Smooth muscle cell (in vitro differentiated cells): ENCODE results near the gene WDR91. TPM values are rescaled to one million over a fixed set of nuclear protein-coding genes. Genes with fewer than 3 reads are reported as not detected.

Experiments used
- DNase-seq: peaks from one replicate; lab custom pipeline; 2025; ENCODE audit not compliant: unreplicated experiment; lab: John Stamatoyannopoulos, UW
- H2AFZ ChIP-seq: fragments of 200-600 bp; sonication (generic); 2 replicates; pipeline ENCODE4 v1.6.0; 2016; ENCODE audit warnings: antibody characterized with exemption, low read depth, mild to moderate bottlenecking
- H3F3A ChIP-seq: fragments of 200-600 bp; sonication (generic); 2 replicates; pipeline ENCODE4 v1.6.0; 2017; ENCODE audit warnings: antibody characterized with exemption, low read depth
- H3K27ac ChIP-seq: fragments of 200-600 bp; sonication (generic); 2 replicates; pipeline ENCODE4 v1.5.1; 2016; ENCODE audit warnings: low read depth, mild to moderate bottlenecking
- H3K27me3 ChIP-seq: fragments of 200-600 bp; sonication (generic); 2 replicates; pipeline ENCODE4 v1.6.1; 2016; ENCODE audit warnings: low read depth, mild to moderate bottlenecking
- H3K36me3 ChIP-seq: fragments of 200-600 bp; sonication (generic); 2 replicates; pipeline ENCODE4 v1.5.1; 2016; ENCODE audit warnings: low read depth
- H3K4me1 ChIP-seq: fragments of 200-600 bp; sonication (generic); 2 replicates; pipeline ENCODE4 v1.5.1; 2016; ENCODE audit warnings: low read depth
- H3K4me2 ChIP-seq: fragments of 200-600 bp; sonication (generic); 2 replicates; pipeline ENCODE4 v1.6.0; 2016; ENCODE audit warnings: mild to moderate bottlenecking
- H3K4me3 ChIP-seq: fragments of 200-600 bp; sonication (generic); 2 replicates; pipeline ENCODE4 v1.5.1; 2016; ENCODE audit warnings: mild to moderate bottlenecking
- H3K79me2 ChIP-seq: fragments of 200-600 bp; sonication (generic); 2 replicates; pipeline ENCODE4 v1.6.0; 2016; ENCODE audit warnings: low read depth, mild to moderate bottlenecking
- H3K9ac ChIP-seq: fragments of 200-600 bp; sonication (generic); 2 replicates; pipeline ENCODE4 v1.6.0; 2016; ENCODE audit warnings: low read depth
- H3K9me3 ChIP-seq: fragments of 200-600 bp; sonication (generic); replicated peaks from 2 replicates; pipeline ENCODE4 v1.5.1; 2016; ENCODE audit warnings: low read depth
- H4K20me1 ChIP-seq: fragments of 200-600 bp; sonication (generic); 2 replicates; pipeline ENCODE4 v1.6.0; 2016; ENCODE audit warnings: low read depth
- CTCF ChIP-seq: fragments of 200-600 bp; sonication (generic); IDR thresholded peaks from 2 replicates; pipeline ENCODE4 v1.5.1; 2017; ENCODE audit warnings: borderline replicate concordance, mild to moderate bottlenecking, antibody characterized with exemption; ENCODE audit not compliant: insufficient read depth, poor library complexity, severe bottlenecking
- WGBS: methylation state at CpG from one replicate; pipeline ENCODE4 v1.1.7; 2016; ENCODE audit warnings: low lambda C conversion rate; 5-methylcytosine and 5-hydroxymethylcytosine counted together
- polyA plus RNA-seq: library from polyadenylated mRNA; unstranded; fragments of >200 nt; fragmentation: Nextera tagmentation; extraction: Ambion mirVana; gene quantifications from 2 replicates; pipeline ENCODE4 v1.2.1, GENCODE V29; 2016
- total RNA-seq: library from RNA; depleted of rRNA; stranded (reverse); fragments of >200 nt; gene quantifications from 2 replicates; pipeline ENCODE4 v1.2.3, GENCODE V29; 2014

Gene WDR91
- total and polyA plus RNA-seq, 2 experiments from 2014 or later: 6.6 to 6.8 TPM

GRCh38 chr7:135170274-135170997, 40.9 kb downstream of the WDR91 start, which contains the start of gene CYREN:
CYREN (minus strand) TSS chr7:135170707; CDS start chr7:135168922, 1,785 bp downstream.
- H3K4me1 ChIP-seq: peaks cover 14% of the 10 kb centered on the region
- peak within 1 kb of the TSS; percentile 34 for H2AFZ ChIP-seq
- peak within 1 kb of the TSS; percentile 98 for H3K4me2 ChIP-seq
- H3K4me3 ChIP-seq: peak within 1 kb of the TSS; percentile 73
- peak; percentile 58 for DNase-seq
- H3K79me2 ChIP-seq: peaks cover 18% of the 10 kb centered on the region
- peak within 1 kb of the TSS; percentile 80 for H3K9ac ChIP-seq
- WGBS: under 1% methylated on average over 55 of the region's 77 CpGs
- no peaks in the 10 kb centered on the region for H3K27me3 ChIP-seq
- no peaks in the 10 kb centered on the region for H3K36me3 ChIP-seq
- peaks cover 6% of the 10 kb centered on the region for H4K20me1 ChIP-seq
- peak within 1 kb of the TSS; percentile 91 for H3K27ac ChIP-seq
- peaks cover 3% of the 10 kb centered on the region for H3F3A ChIP-seq
- TF ChIP-seq CTCF: peak; percentile 55
- H3K9me3 ChIP-seq: no peaks in the 10 kb centered on the region

DNA sequence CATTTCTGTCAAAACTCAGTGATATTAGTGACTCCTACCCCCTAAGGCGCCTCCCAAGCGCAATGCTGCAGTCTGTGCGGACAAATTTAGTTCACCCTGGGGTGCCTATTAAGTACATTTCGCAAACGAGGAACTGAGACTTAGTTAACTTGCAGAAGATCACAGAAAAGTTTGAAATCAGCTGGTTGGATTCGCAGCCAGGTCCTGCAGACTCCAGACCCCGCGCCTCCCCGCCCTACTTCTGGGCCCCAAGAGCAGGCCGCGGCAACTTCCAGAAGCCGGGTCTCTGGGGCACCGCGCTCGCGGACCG, 41.4 kb downstream of the WDR91 start:
- peaks cover 14% of the 10 kb centered on the region for H3K4me1 ChIP-seq
- peaks cover 6% of the 10 kb centered on the region for H4K20me1 ChIP-seq
- peak overlapping the region; percentile 73 for H3K4me3 ChIP-seq
- H3K9ac ChIP-seq: peak overlapping the region; percentile 80
- no peaks in the 10 kb centered on the region for H3K36me3 ChIP-seq
- peaks cover 3% of the 10 kb centered on the region for H3F3A ChIP-seq
- no peak for DNase-seq
- TF ChIP-seq CTCF: no peak
- H3K27ac ChIP-seq: peak overlapping the region; percentile 91
- H3K9me3 ChIP-seq: no peaks in the 10 kb centered on the region
- H3K4me2 ChIP-seq: peak overlapping the region; percentile 98
- H3K79me2 ChIP-seq: peaks cover 18% of the 10 kb centered on the region
- H3K27me3 ChIP-seq: no peaks in the 10 kb centered on the region
- WGBS: 3% methylated on average over 17 of the region's 17 CpGs
- no peak overlapping the region for H2AFZ ChIP-seq

DNA sequence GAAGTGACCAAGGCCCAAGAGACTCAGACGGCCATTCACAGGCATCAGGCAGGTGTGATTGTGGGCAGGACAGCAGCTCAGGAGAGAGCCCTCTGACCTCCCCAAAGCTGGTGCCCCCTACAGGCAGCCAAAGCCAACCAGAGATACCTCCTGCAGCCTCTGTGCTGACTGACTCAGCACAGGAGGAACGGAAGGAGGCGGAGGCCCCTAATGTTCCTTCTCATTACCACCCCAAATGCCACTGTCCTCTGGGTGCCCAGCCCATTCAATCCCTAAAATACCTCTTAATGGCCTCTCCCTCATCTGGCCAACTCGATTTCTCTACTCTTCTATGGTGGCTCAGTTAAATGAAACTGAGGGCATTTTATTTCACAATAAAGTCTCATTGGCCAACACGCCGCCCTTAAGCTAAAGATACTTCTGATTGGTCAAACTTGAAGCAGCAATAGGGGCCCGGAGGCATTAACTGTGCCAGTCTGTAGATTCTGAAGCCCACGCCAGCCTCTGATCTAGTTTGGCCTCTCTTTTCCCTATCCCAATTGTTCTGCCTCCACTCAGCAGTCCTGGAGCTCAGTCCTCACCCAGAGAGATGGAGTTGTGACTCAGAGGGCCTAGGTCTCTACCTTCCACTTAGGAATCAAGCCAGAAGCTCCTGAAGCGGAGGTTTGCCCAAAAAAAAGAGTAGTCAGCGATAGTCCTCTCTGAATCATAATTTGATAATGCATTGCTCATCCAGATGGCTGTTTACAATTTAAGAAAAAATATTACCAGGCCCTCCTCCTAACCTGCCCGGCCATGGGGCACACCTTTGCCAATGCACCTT, 42.0 kb downstream of the WDR91 start:
- Histone ChIP-seq H3K27ac (peak overlapping the region; percentile 91), H3K36me3 (no peaks in the 10 kb centered on the region), H4K20me1 (peaks cover 6% of the 10 kb centered on the region), H3K27me3 (no peaks in the 10 kb centered on the region), H3K9ac (peak overlapping the region; percentile 80), H3K4me2 (peak overlapping the region; percentile 98), H3K9me3 (no peaks in the 10 kb centered on the region), H3K4me3 (peak overlapping the region; percentile 73), H3F3A (peaks cover 3% of the 10 kb centered on the region), H3K4me1 (peaks cover 14% of the 10 kb centered on the region), H3K79me2 (peaks cover 18% of the 10 kb centered on the region), H2AFZ (no peak overlapping the region)
- 66% methylated on average over 11 of the region's 11 CpGs for WGBS
- TF ChIP-seq CTCF: peak; percentile 29
- no peak for DNase-seq
